HG03469 (cell line): Measurements from ENCODE around the gene MROH7.

Source experiments
- ATAC-seq: cut with Tn5 transposase; IDR thresholded peaks from one replicate; pipeline ENCODE4 v1.9.1; 2021; ENCODE audit warnings: mild to moderate bottlenecking, moderate library complexity, moderate number of reproducible peaks; ENCODE audit not compliant: unreplicated experiment

MROH7 gene

GRCh38 chr1:54649130-54649898 is 7.7 kb downstream of the MROH7 start:
- ATAC-seq = no peak

- ATAC-seq = no peak
Measured at GRCh38 chr1:54649921-54650320, 8.3 kb downstream of the MROH7 start.

- no peak for ATAC-seq
Measured at GRCh38 chr1:54650417-54650816, 8.8 kb downstream of the MROH7 start.

DNA sequence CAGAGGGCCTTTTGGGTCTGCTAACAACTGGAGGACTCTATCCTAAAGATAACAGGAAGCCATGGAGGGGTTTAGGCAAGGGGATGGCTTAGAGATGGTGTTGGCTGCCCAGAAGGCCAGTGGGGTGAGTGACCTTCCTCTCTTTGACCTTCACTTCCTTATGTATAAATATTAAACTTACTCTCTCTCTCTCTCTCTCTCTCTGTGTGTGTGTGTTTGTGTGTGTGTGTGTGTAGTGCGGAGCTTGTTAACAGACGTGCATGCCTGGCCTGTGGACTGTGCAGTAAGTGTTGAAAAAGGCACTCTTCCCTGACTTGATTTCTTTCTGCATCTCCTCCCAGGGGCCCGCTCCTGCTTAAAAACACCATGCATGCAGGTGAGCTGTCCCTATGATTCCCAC is 10.0 kb downstream of the MROH7 start:
- ATAC-seq = no peak

- ATAC-seq = no peak
Measured at GRCh38 chr1:54652168-54652567, 10.6 kb downstream of the MROH7 start.

- no peak for ATAC-seq
Measured at GRCh38 chr1:54653036-54653435, 11.4 kb downstream of the MROH7 start.

DNA sequence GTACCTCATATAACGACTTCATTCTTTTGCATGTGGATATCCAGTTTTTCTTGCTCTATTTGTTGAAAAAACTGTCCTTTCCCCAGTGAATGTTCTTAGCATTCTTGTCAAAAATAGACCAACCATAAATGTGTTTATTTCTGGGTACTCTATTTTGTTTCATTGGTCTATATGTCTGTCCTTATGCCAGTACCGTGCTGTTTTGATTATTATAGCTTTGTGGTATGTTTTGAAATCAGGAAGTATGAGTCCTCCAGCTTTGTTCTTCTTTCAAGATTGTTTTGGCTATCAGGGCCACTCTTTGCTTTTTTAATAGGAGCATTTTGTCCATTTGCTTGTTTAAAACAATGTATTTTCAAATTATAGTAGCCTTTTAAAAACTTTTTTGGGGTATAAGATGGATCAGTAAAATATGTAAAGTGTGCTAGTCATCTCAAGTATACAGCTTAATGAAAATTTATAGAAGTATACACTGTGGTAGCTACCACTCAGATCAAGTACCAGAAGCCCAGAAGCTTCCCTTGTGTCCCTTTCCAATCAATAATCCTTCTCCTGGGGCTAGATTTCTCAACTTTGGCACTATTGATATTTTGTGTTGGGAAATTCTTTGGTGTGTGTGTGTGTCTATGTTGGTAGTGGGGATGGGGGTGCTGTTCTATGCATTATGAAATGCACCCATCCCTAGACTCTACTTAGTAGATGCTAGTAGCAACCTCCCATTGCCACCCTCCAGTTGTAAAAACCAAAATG is 16.8 kb downstream of the MROH7 start:
- no peak for ATAC-seq

DNA sequence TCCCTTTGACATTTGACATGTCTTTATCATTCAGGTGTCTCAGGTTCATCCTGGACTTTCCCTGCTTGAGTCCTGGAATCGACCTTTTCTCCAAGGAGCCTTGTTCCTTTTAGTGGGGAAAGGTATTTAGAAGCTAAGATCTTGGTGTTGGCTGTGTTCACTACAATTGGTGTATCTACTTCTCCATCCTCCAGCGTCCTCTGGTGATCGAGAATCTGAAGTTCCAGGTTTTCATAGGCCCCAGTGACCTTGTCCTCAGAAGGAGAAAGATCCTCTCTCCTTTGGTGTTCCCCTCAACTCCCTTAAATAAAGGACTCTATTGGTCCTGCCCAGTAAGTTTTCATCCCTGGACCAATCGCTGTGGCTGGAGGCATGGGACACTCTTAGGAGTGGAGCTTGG is 22.1 kb downstream of the MROH7 start:
- no peak for ATAC-seq

DNA sequence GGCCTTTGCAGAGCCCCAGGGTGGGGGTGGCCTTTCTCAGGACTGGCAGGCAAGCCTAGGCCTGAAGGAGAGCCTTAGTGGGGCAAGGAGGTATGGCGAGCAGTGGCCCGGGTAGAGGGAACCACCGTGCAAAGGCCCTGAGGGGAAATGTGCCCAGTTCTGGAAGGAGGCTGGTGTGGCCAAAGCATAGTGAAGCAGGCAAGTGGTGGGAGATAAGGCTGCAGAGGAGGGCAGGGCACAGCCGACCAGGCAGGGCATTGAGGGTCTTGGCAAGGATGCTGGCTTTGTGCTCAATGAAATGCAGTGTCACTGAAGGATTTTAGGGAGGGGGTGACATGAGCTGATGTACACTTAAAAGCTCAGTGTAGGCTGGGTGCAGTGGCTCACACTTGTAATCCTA is 22.8 kb downstream of the MROH7 start:
- no peak for ATAC-seq

- ATAC-seq = no peak
Measured at GRCh38 chr1:54665852-54666251, 24.3 kb downstream of the MROH7 start.

DNA sequence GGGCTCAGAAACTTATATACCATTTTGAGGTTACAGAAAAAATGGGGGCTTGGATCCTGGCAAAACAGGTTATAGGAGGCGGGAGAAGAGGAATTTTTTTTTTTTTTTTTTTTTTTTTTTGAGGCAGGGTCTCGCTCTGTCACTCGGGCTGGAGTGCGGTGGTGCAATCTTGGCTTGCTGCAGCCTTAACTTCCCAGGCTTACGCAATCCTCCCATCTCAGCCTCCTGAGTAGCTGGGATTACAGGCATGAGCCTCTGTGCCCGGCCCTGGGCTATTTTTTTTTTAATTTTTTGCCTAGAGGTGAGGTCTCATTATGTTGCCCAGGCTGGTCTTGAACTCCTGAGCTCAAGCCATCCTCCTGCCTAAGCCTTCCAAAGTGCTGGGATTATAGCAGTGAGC is 24.7 kb downstream of the MROH7 start:
- no peak for ATAC-seq

DNA sequence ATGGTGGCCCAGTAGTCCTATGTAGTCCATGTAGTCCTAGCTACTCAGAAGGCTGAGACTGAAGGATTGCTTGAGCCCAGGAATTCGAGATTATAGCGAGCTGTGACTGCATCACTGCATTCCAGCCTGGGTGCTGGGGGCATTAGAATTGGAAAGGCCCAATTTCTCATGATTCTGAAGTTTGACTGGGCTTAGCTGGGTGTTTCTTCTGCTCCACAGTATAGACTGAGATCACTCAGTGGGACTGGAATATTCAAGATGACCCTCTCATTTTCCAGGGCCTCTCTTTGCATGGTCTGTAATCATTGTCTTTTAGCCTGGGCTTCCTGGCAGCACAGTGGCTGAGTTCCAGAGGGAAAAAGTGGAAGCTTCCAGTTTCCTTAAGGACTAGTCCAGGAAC is 26.2 kb downstream of the MROH7 start:
- ATAC-seq = no peak

DNA sequence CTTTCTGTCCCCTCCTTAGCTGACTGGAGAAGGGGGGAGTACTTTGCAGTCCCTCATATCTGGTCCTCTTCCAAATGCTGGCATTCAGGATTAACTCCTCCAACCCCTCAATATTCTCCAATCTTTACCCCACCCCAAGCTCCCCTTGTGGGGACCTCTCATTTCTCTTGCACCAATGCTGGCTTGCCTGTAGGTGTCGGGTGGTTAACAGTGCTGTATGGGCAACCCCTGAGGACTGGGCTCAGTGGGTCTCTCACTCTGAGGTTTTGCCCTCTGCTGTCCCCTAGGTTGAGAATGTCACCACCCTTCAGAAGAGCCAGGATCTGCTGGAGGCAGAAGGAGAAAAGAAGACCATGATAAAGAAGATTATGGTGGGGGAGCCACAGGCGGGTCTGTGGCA is 27.0 kb downstream of the MROH7 start:
- ATAC-seq = no peak

DNA sequence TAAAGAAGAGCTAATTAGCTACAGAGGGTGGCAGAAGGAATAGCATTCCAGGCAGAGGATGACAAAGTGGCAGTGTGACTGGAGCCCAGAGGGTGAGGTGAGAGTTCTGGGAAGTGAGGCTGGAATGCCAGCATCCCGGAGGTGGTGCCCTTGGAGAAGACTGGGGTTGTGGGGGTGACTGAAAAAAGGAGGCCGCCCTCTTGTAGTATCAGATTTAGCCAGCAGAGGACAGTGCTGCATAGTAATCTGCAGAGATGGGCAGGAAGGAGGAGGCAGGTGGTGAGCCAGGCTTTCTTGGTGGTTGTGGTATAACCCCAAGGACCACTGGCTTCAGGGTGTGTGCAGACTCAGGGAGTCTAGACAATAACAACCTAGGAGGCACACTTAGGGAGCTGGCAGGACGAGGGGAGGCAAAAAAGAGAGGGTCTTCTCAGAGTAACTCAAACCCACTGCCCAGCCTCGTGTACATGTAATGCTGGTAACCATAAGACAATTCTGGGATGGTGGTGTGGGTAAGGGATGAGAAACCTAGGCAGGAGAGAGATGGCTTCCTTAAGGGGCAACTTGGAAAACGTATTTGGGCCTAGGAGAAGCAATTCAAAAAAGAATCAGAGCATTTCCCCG is 30.5 kb downstream of the MROH7 start:
- no peak for ATAC-seq

DNA sequence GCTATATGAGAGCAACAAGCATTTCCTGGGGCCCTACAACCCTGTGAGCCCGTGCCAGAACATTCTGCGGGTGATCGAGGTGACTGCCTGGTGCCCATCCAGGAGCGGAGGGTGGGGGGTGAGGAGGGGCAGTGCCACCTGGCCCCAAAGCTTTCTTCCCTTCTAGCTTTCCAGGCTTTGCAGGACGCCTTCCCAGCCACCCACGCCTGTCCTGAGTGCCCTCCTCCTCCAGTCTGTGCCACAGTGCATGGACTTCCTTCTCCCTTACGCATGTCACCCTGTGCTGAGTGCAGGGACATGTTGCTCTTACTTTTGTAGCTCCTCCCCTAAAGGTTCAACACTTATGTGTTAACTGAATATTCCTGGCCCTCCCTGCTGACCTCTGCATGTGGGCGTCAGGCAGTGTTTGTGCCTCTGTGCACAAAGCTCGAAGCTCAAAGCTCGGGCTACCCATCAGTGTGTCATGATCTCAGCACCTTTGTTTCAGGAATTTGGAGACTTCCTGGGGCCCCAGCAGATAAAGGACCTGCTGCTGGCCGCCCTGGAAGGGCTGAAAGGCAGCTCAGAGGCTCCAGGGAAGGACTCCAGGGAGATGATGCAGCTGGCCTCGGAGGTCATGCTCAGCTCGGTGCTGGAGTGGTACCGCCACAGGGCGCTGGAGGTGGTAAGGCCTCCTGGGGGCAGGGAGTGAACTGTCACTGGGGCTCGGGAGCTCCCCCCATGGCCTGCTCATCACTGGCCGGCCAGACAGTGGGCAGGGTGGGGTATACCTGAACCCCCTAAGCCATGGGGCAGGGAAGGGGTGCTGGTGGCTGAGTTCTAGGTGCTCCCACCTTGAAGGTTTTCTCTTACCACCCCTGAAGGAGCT is 37.4 kb downstream of the MROH7 start:
- ATAC-seq = no peak

- ATAC-seq = no peak
Measured at GRCh38 chr1:54679706-54680105, 38.1 kb downstream of the MROH7 start.

DNA sequence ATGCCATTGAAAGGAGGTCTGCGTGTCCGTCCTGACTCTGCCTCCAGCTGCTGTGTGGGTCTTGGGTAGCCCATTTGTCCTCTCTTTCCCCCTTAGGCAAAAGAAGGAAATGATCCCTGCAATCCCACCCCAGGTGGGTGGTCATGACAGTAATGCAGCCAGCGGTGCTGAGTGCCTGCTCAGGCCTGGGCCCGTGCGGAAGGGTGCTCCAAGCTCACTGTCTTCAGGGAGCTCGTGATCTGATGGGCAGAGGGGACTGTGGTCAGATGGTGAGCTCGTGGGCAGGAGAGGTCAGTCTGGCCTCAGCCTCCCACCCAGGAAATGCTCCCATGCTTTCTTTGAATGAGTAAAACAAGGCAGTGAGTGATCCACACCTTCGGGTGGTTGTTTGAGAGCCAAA is 38.8 kb downstream of the MROH7 start:
- ATAC-seq = no peak

GRCh38 chr1:54681358-54681757 is 39.8 kb downstream of the MROH7 start:
- ATAC-seq = no peak

- no peak for ATAC-seq
Measured at GRCh38 chr1:54683453-54683852, 41.9 kb downstream of the MROH7 start.

GRCh38 chr1:54685335-54685905 is 43.8 kb downstream of the MROH7 start:
- no peak for ATAC-seq

DNA sequence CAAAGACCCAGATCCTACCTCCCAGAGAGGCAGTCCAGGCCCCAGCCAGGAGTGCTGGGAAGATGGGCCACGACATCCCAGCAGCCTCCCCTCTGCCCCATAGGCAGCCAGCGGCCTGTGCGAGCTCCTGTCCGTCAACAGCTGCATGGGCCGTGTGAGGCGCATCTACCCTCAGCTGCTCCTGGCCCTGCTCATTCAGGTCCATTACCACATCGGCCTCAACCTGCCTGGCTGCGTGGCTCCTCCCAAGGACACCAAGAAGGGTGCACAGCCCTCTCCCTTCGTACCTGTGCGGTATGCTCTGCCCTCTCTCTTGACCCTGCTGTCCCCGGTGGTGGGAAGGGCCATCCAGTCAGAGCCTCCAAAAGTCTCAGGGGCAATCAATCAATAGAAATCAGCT is 44.6 kb downstream of the MROH7 start:
- no peak for ATAC-seq
